Fibroblast of the aortic adventitia (primary cell): ENCODE measurements around the gene CASS4. TPM values are rescaled to one million over a fixed set of nuclear protein-coding genes. Genes with fewer than 3 reads are reported as not detected.

Experiments
- DNase-seq: peaks from one replicate; pipeline ENCODE4 v3.0.0-alpha.2; 2010; ENCODE audit warnings: low read depth
- H3K4me3 ChIP-seq: 2 replicates; pipeline ENCODE4 v1.5.1; 2011; ENCODE audit warnings: low read depth, mild to moderate bottlenecking, control low read depth, low read length, moderate library complexity
- CTCF ChIP-seq: IDR thresholded peaks from 2 replicates; pipeline ENCODE4 v1.5.1; 2011; ENCODE audit warnings: mild to moderate bottlenecking, low read length, control low read depth, inconsistent platforms; ENCODE audit not compliant: insufficient read depth
- total RNA-seq: library from RNA; depleted of rRNA; stranded (reverse); fragments of >200 nt; gene quantifications from 2 replicates; pipeline ENCODE4 v1.2.3, GENCODE V29; 2012; ENCODE audit warnings: low replicate concordance

The CASS4 gene
- total RNA-seq, 1 donor: 0.09 TPM

GRCh38 chr20:56371977-56372376 is 40.1 kb upstream of the CASS4 start:
- no peak for DNase-seq
- no peak overlapping the region for H3K4me3 ChIP-seq
- TF ChIP-seq CTCF: no peak

GRCh38 chr20:56372850-56373249 is 39.2 kb upstream of the CASS4 start:
- TF ChIP-seq CTCF: no peak
- DNase-seq: no peak

GRCh38 chr20:56373942-56374341 is 38.1 kb upstream of the CASS4 start:
- no peak overlapping the region for H3K4me3 ChIP-seq
- peak; percentile 93 for DNase-seq
- TF ChIP-seq CTCF: no peak

More at GRCh38 chr20:56372850-56373249, 39.2 kb upstream of the CASS4 start:
- no peak overlapping the region for H3K4me3 ChIP-seq

GRCh38 chr20:56376331-56376730 is 35.7 kb upstream of the CASS4 start:
- no peak for TF ChIP-seq CTCF
- no peak overlapping the region for H3K4me3 ChIP-seq
- no peak for DNase-seq

- no peak for DNase-seq
- no peak for TF ChIP-seq CTCF
- H3K4me3 ChIP-seq: no peak overlapping the region
These were observed 33.7 kb upstream of the CASS4 start for GRCh38 chr20:56378386-56378785.

- DNase-seq: peak; percentile 95
- no peak overlapping the region for H3K4me3 ChIP-seq
- TF ChIP-seq CTCF: no peak
These were observed 31.7 kb upstream of the CASS4 start for GRCh38 chr20:56380375-56380774.

GRCh38 chr20:56381501-56381900 is 30.6 kb upstream of the CASS4 start:
- H3K4me3 ChIP-seq: no peak overlapping the region
- no peak for DNase-seq
- TF ChIP-seq CTCF: no peak
